HG03196 (cell line): ENCODE measurements around the gene CENPX.

Experiments
- ATAC-seq: cut with Tn5 transposase; IDR thresholded peaks from one replicate; pipeline ENCODE4 v1.9.1; 2021; ENCODE audit not compliant: unreplicated experiment

The CENPX gene

GRCh38 chr17:82023447-82024241 is 966 bp upstream of the CENPX start:
- peak; percentile 0 for ATAC-seq

- ATAC-seq, result peak; percentile 77
Observed at GRCh38 chr17:82022981-82023446, 336 bp upstream of the CENPX start, which contains the start of gene LRRC45. LRRC45 (plus strand) TSS chr17:82023305; CDS start chr17:82023644, 339 bp downstream.

DNA sequence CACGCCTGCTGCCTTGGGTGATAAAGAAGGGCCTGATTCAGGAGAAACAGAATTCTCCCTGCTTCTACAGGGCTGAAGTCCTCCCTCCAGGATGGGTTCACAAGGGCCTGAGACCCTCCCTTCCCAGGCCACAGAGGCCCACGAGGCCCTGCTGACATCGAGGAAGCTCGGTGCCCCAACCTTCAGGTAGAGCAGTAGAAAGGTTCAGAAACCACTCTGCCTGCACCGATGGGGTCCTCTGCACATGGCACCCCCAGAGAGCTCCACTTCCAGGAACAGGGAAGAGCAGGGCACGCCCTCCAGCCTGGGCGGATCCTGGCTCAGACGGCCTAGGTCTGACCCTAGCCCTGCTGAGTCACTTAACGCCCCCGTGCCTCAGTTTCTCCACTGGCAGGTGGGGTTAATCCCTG is 773 bp downstream of the CENPX start:
- ATAC-seq, result no peak

- no peak for ATAC-seq
Observed at GRCh38 chr17:82021107-82021899, 1.4 kb downstream of the CENPX start.

GRCh38 chr17:82020572-82021106 is 2.0 kb downstream of the CENPX start:
- no peak for ATAC-seq

DNA sequence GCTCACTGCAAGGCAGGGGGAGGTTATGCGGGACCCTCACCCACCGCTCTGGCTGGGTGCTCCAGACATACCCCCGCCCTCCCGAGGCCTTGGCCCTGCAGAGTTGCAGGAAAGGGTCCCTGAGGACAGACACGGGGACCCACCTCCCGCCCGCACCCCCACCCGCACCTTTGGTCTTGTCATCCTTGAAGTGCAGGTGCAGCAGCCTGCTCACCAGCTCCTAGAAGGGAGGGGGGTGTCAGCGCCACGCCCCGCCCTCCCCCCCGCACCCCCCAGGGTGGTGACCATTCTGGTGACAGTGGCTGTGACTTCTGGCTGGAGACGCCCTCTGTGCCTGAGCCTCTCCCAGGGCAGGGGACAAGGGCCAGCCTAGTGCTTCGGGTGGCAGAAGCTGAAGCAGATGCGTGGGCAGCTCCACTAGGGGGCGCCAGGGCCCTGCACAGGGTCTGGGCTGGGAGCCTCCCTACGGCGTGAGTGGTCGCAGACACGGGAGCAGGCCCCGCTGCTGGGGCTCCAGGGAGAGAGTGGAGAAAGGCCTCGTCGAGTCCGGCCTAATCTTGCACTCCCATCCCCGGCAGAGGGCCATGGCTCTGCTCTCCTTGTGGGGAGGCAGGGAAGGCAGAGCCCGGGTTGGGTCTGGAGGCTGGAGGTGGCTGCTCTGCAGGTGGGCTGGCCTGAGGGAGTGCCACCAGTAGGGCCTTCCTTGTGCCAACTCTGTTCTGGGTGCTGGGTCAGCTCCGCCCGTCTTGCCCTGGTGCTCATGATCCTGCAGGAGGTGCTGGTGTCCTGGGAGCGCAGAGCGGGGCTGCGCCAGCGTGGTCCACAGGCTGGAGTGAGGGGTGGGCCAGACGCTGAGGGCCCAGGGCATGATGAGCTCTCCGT is 2.7 kb downstream of the CENPX start:
- ATAC-seq, result no peak

DNA sequence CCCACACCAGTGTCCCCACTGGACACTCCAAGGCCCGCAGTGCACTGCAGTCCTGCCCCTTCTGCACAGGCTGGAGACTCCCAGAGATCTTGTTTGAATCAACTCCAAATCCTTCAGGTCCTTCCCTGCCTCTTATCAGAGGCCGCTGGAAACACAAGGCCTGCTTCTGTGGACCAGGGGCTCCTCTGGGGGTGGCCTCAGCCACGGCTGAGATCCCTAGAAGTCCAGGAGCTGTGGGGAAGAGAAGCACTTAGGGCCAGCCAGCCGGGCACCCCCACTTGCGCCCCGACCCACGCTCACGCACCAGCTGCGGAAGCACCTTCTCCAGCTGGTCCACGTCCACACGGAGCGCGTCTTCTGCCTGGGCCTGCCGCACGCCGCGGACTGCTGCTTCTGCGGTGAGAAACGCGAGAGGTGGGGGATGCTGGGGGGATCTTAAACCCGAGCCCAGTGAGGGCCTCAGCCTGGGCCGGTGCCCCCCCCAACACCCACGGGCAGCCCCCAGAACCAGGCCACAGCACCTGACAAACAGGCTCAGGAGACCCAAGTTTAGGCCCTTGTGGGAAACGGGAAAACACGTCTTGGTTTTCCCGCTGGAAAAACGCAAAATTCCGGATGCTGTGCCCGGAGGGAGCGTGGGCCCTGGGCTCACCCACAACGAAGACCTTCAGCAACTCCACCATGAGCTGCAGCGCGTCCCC is 3.5 kb downstream of the CENPX start:
- no peak for ATAC-seq

DNA sequence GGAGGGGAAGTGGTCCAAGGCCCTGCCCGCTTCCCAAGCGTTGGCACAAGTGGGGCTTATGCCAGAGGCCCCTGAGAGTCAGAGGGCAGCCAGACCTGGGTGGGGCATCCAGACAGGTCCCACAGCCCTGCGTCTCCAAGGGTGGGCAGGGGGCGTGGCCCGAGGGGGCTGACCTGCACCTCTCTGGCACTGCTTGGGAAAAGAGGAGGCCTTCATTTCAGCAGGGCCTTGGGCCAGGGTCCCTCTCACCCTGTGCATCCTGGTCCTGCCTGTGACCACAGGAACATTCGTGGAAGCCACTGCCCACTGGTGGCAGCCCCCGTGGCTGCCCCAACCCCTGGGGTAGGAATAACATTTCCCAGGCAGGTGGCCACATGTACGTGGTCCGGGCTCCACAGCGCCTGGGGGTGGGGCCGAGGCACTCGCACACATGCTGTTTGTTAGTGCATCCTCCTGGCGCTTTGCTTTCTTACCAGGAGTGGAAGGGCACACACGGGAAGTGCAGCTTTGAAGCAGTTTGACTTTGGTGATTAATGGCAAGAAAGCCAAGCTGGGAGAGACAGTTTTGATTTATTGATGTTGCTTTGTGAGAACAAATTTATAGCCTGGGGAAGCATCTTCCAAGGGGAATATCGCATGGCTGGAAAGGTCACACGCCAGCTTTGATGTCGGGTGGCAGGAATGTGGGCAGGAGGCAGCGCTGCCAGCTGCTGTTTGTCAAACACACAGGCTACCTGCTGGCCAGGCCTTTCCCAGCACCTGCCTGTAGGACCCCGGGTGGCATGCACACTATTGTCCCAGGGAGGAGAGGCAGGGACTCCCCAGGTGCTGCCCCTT is 4.3 kb downstream of the CENPX start:
- no peak for ATAC-seq

GRCh38 chr17:82017612-82018151 is 5.0 kb downstream of the CENPX start:
- ATAC-seq, result no peak

GRCh38 chr17:82016875-82017459 is 5.7 kb downstream of the CENPX start:
- no peak for ATAC-seq

GRCh38 chr17:82016061-82016874 is 6.4 kb downstream of the CENPX start:
- ATAC-seq, result no peak

DNA sequence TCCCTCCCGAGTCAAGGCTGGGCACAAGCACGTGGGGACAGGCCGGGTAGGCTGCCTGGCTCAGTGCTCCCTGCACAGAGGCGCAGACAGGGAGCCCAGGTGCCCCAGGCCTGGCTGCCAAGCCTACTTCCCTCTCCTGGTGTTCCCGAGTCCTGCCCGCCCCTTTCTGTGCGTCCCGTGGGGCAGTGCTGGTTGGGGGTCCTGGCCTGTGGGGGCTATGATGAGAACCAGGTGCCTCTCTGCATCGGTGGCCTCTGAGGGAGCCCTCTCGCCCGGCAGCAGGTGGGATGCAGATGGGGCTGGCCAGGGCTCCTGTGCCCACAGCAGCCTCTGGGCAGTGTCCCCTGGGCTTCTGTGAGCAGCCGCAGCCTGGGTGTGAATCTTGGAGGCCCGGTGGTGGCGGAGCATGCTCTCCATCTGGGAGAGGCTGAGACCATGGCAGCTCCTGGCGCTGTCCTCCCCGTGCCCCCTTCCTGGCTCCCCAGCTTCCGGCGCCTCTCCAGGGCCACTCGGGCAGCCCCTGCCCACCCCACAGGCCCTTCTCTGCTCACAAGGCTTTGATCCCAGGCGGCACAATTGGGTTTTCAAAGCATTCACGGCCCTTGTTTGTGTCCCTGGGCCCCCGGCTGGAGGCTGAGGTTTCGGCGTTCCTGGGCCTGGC is 7.2 kb downstream of the CENPX start:
- no peak for ATAC-seq

GRCh38 chr17:82014971-82015310 is 7.7 kb downstream of the CENPX start:
- no peak for ATAC-seq

DNA sequence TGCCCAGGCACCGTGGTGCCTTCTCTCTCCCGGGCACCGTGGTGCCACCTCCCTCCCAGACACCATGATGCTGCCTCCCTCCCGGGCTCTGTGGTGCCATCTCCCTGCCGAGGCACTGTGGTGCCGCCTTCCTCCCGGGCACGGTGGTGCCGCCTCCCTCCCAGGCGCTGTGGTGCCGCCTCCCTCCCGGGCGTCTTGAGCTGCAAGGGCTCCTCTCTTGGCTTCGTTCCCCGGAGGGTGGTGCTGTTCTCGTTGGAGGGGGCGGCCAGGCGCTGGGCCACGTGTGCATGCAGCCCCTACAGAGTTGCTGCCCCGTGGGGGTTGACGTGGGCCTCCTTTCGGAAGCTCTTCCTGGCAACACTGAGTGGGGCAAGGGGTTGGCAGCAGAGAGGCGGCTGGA is 8.2 kb downstream of the CENPX start:
- no peak for ATAC-seq

DNA sequence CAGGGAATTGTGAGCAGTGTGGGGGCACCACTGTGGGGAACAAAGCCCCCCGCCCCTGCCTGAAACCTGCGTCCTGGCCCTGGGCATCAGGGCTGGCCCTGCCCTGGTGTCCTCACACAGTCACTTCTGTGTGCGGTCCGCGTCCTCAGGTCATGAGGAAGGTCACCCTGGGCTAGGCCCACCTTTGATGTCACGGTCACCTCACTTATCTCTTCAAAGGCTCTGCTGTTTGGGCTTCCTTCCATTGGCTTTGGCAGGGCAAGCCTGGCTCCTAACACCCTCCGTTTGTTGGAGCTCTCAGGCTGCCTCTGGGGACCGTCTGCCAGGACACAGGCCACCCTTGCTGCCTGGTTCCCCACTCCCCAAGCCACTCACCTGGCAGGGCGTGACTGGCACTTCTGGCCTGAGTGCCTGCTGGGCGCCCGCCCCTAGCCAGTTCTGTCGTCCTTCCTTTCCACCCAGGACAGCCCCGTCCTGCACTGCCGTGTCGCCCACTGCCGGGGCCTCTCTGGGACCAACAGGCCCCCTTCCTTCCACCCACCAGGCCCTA is 8.8 kb downstream of the CENPX start:
- ATAC-seq, result no peak

- no peak for ATAC-seq
Observed at GRCh38 chr17:82013341-82013740, 9.3 kb downstream of the CENPX start.

- ATAC-seq, result no peak
Observed at GRCh38 chr17:82012640-82013295, 9.9 kb downstream of the CENPX start.
